ENCODE measurements around the gene PKD2L2.
"Not testable (repeated sequence)": the region's sequence is repeated elsewhere in the genome, so short reads cannot be mapped to it uniquely, and the experiment has no call there.

The PKD2L2 gene

DNA sequence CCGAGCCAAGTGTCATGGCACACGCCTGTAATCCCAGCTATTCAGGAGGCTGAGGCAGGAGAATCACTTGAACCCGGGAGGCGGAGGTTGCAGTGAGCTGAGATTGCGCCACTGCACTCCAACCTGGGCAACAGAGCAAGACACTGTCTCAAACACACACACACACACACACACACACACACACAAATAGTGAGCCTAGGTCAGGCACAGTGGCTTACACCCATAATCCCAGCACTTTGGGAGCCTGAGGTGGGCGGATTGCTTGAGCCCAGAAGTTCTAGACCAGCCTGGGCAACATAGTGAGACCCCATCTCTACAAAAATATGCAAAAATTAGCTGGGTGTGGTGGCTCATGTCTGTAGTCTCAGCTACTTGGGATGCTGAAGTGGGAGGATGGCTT lies 25.6 kb upstream of the PKD2L2 start:
- not testable (repeated sequence) for H3K4me3 ChIP-seq (ENCODE audit: low read length); H3K9ac ChIP-seq (ENCODE audit: low read depth, low read length); H3K36me3 ChIP-seq (ENCODE audit: insufficient read depth, low read depth, low read length); H3K9me3 ChIP-seq (ENCODE audit: insufficient read depth, low read depth, low read length); H3K4me1 ChIP-seq (ENCODE audit: insufficient read depth, low read length); H3K27me3 ChIP-seq (ENCODE audit: insufficient read depth, low read length); H3K27ac ChIP-seq (ENCODE audit: low read length)

DNA sequence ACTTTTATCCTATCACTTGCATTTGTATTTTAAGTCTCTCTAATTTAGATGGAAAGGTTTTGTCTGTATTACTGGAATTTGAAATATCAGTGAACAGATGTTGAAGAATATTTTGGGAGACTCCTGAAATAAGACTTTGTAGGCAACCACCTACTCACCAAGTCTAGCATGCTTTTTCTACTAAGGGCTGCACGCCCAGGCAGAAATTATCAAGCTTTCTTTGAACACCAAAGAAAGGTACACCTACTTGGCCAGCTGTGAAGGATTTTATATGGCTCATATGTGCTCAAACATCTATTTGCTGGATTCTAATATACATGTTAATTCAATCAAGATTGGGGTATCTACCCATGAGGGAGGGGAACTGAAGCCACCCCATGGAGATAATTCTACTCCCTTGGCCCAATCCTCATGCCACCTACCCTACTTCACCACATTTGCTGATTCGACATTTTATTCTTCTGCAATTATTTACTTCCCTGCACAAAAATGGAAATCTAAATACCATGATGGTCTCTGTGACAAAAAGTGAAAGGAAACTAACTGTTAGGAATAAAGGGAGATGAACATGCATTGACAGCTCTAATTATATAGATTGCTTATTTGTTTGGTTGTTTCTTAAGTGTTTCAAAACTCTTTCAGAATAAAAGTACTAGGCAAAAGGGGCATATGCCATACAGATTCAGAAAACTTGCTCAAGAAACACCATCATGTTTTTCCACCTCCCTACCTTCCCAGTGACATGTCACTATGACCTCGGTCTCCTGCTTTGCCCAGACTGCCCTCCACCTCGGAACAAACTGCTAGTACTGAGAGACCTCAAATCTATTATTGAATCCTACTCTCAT lies 22.5 kb upstream of the PKD2L2 start:
- Histone ChIP-seq H3K4me1 (ENCODE audit: insufficient read depth, low read length) (no peaks in the 10 kb centered on the region), H3K9me3 (ENCODE audit: insufficient read depth, low read depth, low read length) (no peaks in the 10 kb centered on the region), H3K9ac (ENCODE audit: low read depth, low read length) (no peak overlapping the region), H3K4me3 (ENCODE audit: low read length) (no peak overlapping the region), H3K27me3 (ENCODE audit: insufficient read depth, low read length) (no peaks in the 10 kb centered on the region), H3K27ac (ENCODE audit: low read length) (no peak overlapping the region), H3K36me3 (ENCODE audit: insufficient read depth, low read depth, low read length) (no peaks in the 10 kb centered on the region)

DNA sequence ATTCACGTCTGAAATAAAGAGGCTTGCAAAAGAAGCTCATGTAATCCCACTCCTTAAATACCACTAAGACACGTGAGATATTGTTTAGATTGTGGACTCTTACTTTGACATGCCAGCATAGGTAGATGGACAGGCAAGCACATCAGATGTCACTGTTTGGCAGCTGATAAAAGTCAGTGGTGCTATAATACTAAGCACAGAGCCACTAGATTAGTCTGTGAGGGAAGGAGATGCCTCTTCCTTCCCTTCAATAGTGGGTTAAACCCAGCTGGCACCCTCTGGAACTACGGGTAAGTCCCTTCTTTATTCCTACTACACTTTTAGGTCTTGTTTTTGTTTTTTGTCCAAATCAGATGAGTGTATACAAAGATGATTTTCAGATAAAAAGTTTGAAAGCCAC lies 21.6 kb upstream of the PKD2L2 start, which contains the start of gene MYOT:
MYOT (plus strand) TSS at position 197 of the 400 bp plus-strand sequence. CDS start 2,792 bp downstream, outside the sequence.
- no peak within 1 kb of the TSS for H3K9ac ChIP-seq (ENCODE audit: low read depth, low read length)
- H3K4me1 ChIP-seq (ENCODE audit: insufficient read depth, low read length): no peaks in the 10 kb centered on the region
- H3K36me3 ChIP-seq (ENCODE audit: insufficient read depth, low read depth, low read length): no peaks in the 10 kb centered on the region
- no peak within 1 kb of the TSS for H3K27ac ChIP-seq (ENCODE audit: low read length)
- no peak within 1 kb of the TSS for H3K4me3 ChIP-seq (ENCODE audit: low read length)
- no peaks in the 10 kb centered on the region for H3K9me3 ChIP-seq (ENCODE audit: insufficient read depth, low read depth, low read length)
- no peaks in the 10 kb centered on the region for H3K27me3 ChIP-seq (ENCODE audit: insufficient read depth, low read length)

DNA sequence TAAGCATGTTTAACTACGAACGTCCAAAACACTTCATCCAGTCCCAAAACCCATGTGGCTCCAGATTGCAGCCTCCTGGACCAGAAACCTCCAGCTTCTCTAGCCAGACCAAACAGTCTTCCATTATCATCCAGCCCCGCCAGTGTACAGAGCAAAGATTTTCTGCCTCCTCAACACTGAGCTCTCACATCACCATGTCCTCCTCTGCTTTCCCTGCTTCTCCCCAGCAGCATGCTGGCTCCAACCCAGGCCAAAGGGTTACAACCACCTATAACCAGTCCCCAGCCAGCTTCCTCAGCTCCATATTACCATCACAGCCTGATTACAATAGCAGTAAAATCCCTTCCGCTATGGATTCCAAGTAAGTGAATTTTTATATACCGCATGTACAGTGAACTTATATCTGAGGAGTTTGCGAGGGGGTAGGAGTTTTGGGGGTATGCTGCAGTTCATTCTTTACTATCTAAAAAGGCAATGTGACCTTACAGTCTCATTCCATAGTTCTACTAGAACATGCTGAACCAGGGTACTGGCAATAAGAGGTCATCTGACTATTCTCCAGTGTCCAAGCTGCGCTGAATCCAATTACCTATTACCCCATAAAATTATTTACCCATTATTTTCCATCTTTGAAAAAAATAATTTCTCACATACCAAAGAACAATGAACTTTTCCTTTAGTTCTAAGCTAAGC lies 18.5 kb upstream of the PKD2L2 start:
- H3K4me1 ChIP-seq (ENCODE audit: insufficient read depth, low read length): no peaks in the 10 kb centered on the region
- no peak overlapping the region for H3K27ac ChIP-seq (ENCODE audit: low read length)
- no peaks in the 10 kb centered on the region for H3K36me3 ChIP-seq (ENCODE audit: insufficient read depth, low read depth, low read length)
- H3K27me3 ChIP-seq (ENCODE audit: insufficient read depth, low read length): no peaks in the 10 kb centered on the region
- H3K9me3 ChIP-seq (ENCODE audit: insufficient read depth, low read depth, low read length): no peaks in the 10 kb centered on the region
- H3K9ac ChIP-seq (ENCODE audit: low read depth, low read length): no peak overlapping the region
- H3K4me3 ChIP-seq (ENCODE audit: low read length): no peak overlapping the region

DNA sequence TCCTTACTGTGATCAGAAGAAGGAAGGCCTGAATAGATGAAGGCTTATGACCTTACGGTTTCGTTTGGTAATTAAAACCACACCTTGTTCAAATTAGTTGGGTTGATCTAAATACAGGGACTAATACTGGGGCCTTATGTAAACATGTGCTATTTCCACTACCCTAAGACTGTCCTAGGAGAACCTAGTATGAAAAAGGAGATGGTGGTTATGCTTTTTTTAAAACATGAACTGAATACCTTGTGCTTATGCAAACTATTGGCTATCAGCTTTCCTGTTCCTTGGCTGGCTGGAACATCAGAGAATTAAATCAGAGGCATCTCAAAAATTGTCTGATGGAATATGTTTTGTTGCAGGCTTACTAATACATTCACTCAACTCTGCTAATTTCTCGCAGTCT lies 17.7 kb upstream of the PKD2L2 start:
- Histone ChIP-seq H3K4me1 (ENCODE audit: insufficient read depth, low read length) (no peaks in the 10 kb centered on the region), H3K4me3 (ENCODE audit: low read length) (no peak overlapping the region), H3K27ac (ENCODE audit: low read length) (no peak overlapping the region), H3K9ac (ENCODE audit: low read depth, low read length) (no peak overlapping the region), H3K36me3 (ENCODE audit: insufficient read depth, low read depth, low read length) (no peaks in the 10 kb centered on the region), H3K27me3 (ENCODE audit: insufficient read depth, low read length) (no peaks in the 10 kb centered on the region), H3K9me3 (ENCODE audit: insufficient read depth, low read depth, low read length) (no peaks in the 10 kb centered on the region)

DNA sequence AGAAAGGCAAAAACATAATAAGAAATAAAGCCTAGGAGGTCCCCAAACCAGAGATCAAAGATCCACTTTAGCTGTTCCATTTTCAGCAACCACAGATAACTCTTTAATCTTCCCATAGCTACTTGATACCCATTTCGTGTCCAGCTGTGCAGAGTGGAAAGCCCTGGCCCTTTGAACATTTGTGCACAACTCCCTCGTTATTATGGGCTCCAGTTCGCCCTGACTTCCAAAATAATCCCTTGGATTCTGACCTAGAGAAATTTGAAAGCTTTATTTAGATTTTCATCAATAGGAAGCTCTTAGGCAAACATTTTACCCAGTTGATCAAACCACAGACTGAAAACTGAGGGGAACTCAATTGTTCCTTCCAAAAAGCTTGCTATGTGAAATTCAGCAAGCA lies 16.8 kb upstream of the PKD2L2 start:
- Histone ChIP-seq H3K36me3 (ENCODE audit: insufficient read depth, low read depth, low read length) (no peaks in the 10 kb centered on the region), H3K4me1 (ENCODE audit: insufficient read depth, low read length) (no peaks in the 10 kb centered on the region), H3K4me3 (ENCODE audit: low read length) (no peak overlapping the region), H3K27ac (ENCODE audit: low read length) (no peak overlapping the region), H3K9me3 (ENCODE audit: insufficient read depth, low read depth, low read length) (no peaks in the 10 kb centered on the region), H3K27me3 (ENCODE audit: insufficient read depth, low read length) (no peaks in the 10 kb centered on the region), H3K9ac (ENCODE audit: low read depth, low read length) (no peak overlapping the region)

DNA sequence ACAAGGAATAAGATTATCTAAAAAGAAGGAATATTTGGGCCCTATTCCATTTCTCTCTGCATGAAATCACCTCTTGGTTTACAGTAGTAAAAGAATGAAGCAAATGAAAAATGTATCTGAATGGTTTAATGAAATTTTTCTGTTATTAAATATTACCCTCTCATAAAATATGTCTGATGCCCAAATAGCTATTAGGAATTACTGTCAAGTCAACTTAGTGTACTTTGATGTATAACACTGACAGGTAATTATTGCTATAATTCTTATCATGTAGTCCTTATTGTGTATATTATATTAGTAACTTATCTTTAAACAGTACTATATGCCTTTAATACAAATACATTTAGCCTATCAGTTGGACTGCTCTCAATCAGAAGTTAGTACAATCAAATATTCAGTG lies 13.2 kb upstream of the PKD2L2 start:
- Histone ChIP-seq H3K4me1 (ENCODE audit: insufficient read depth, low read length) (no peaks in the 10 kb centered on the region), H3K36me3 (ENCODE audit: insufficient read depth, low read depth, low read length) (no peaks in the 10 kb centered on the region), H3K4me3 (ENCODE audit: low read length) (no peak overlapping the region), H3K27me3 (ENCODE audit: insufficient read depth, low read length) (no peaks in the 10 kb centered on the region), H3K9ac (ENCODE audit: low read depth, low read length) (no peak overlapping the region), H3K9me3 (ENCODE audit: insufficient read depth, low read depth, low read length) (no peaks in the 10 kb centered on the region), H3K27ac (ENCODE audit: low read length) (no peak overlapping the region)

DNA sequence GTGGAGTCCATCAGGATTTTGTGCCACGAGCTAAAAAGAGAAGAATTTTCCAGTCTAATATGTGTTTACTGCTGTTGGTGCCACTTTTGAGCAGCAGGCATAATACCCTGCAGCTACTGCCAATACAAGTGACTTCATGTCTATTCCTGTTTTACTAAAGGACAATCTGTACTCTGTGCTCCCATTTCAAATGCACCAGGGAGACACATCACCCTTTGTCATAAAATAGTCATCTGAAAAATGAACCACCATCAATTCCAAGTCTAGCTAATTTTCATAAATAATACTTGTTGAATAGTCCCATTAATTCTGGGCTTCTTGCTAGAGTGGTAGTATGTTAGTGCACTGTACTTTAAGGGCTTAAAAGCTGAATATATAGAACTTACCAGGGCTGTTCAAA lies 8.9 kb upstream of the PKD2L2 start:
- Histone ChIP-seq H3K9ac (ENCODE audit: low read depth, low read length) (no peak overlapping the region), H3K27me3 (ENCODE audit: insufficient read depth, low read length) (no peaks in the 10 kb centered on the region), H3K36me3 (ENCODE audit: insufficient read depth, low read depth, low read length) (no peaks in the 10 kb centered on the region), H3K27ac (ENCODE audit: low read length) (no peak overlapping the region), H3K9me3 (ENCODE audit: insufficient read depth, low read depth, low read length) (no peaks in the 10 kb centered on the region), H3K4me3 (ENCODE audit: low read length) (no peak overlapping the region), H3K4me1 (ENCODE audit: insufficient read depth, low read length) (no peaks in the 10 kb centered on the region)

DNA sequence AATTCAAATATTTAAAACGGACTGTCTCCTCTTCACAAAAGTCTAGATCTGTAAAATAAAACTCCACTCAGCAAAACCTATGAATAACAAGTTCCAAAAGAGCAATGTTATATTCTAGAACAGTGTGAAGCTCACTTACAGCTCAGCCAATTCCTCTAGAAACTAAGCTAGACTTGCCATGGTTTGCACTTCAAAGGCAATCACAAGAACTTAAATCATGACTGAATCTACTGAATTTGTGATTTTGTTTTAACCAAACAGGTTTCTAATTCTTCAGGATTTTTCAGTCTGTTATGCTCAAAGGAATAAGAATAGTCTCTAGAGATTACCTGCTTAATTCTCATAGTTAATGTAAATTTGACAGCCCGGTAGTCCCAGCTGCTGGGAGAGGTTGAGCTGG lies 1.4 kb upstream of the PKD2L2 start:
- Histone ChIP-seq H3K9ac (ENCODE audit: low read depth, low read length) (no peak overlapping the region), H3K27me3 (ENCODE audit: insufficient read depth, low read length) (no peaks in the 10 kb centered on the region), H3K27ac (ENCODE audit: low read length) (no peak overlapping the region), H3K9me3 (ENCODE audit: insufficient read depth, low read depth, low read length) (no peaks in the 10 kb centered on the region), H3K36me3 (ENCODE audit: insufficient read depth, low read depth, low read length) (no peaks in the 10 kb centered on the region), H3K4me1 (ENCODE audit: insufficient read depth, low read length) (peaks cover 10% of the 10 kb centered on the region; the same call in 1 of the 2 replicates), H3K4me3 (ENCODE audit: low read length) (no peak overlapping the region)

DNA sequence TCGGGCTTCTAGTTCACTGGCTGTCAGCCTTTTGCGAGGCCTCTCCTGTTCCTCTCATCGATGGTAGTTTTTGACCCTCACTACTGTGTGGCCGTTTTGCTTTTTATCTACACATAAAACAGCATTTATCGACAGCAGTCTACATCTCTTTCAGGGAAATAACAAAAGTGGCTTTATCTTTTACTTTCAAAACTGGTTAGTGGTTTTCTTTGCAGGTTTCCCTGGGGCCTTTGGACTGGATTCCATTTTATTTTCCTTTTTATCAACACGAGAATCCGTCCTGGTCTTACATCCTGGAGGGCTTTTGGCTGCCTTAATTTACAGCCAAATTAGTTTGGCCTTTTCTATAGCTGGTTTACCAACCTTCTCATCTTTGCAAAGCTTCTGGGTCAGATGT lies 793 bp upstream of the PKD2L2 start:
- Histone ChIP-seq H3K27me3 (ENCODE audit: insufficient read depth, low read length) (no peaks in the 10 kb centered on the region), H3K9ac (ENCODE audit: low read depth, low read length) (peak overlapping the region; percentile 51; the same call in 1 of the 2 replicates), H3K27ac (ENCODE audit: low read length) (no peak overlapping the region)

DNA sequence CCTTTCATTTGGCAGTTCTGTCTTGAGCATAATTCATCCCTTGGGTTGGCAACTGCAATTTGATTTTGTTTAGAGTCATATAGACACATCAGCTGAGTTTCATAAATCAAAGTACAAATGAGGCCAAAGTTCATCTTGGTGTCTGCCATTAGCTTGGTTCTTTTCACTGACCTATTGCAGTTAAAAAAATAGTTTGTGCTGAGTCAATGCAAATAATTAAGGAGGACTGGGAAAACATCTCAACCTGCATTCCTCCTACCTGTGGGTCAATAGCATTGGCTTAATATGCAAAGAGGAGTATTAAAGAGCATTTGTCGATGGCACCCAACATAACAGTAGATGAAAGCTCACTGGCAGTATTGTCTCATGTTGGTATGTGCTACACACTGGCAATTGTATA lies 1.6 kb downstream of the PKD2L2 start:
- no peaks in the 10 kb centered on the region for H3K36me3 ChIP-seq (ENCODE audit: insufficient read depth, low read depth, low read length)
- no peak overlapping the region for H3K4me3 ChIP-seq (ENCODE audit: low read length)
- H3K27ac ChIP-seq (ENCODE audit: low read length): no peak overlapping the region
- no peaks in the 10 kb centered on the region for H3K27me3 ChIP-seq (ENCODE audit: insufficient read depth, low read length)
- H3K9me3 ChIP-seq (ENCODE audit: insufficient read depth, low read depth, low read length): no peaks in the 10 kb centered on the region
- H3K4me1 ChIP-seq (ENCODE audit: insufficient read depth, low read length): peaks cover 10% of the 10 kb centered on the region; the same call in 1 of the 2 replicates
- H3K9ac ChIP-seq (ENCODE audit: low read depth, low read length): no peak overlapping the region

More for the DNA sequence above, 793 bp upstream of the PKD2L2 start:
- no peaks in the 10 kb centered on the region for H3K9me3 ChIP-seq (ENCODE audit: insufficient read depth, low read depth, low read length)
- peak overlapping the region; percentile 51; the same call in 1 of the 2 replicates for H3K4me3 ChIP-seq (ENCODE audit: low read length)
- peaks cover 10% of the 10 kb centered on the region; the same call in 1 of the 2 replicates for H3K4me1 ChIP-seq (ENCODE audit: insufficient read depth, low read length)
- no peaks in the 10 kb centered on the region for H3K36me3 ChIP-seq (ENCODE audit: insufficient read depth, low read depth, low read length)

DNA sequence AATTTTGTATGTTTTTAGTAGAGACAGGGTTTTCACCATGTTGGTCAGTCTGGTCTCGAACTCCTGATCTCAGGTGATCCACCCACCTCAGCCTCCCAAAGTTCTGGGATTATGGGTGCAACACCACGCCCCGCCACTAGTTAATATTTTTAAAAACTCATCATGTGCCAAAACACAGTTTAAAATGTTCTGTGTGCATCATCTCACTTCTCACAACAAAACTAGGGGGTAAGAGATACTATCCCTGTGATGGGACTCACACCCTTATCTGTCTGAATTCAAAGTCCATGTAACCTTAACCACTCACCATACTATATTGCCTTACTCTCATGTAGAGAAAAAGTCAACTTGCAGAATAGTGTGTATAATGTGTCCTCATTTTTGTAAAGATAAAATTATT lies 2.6 kb downstream of the PKD2L2 start:
- no peaks in the 10 kb centered on the region for H3K27me3 ChIP-seq (ENCODE audit: insufficient read depth, low read length)
- peaks cover 10% of the 10 kb centered on the region; the same call in 1 of the 2 replicates for H3K4me1 ChIP-seq (ENCODE audit: insufficient read depth, low read length)
- H3K36me3 ChIP-seq (ENCODE audit: insufficient read depth, low read depth, low read length): no peaks in the 10 kb centered on the region
- H3K4me3 ChIP-seq (ENCODE audit: low read length): no peak overlapping the region
- H3K27ac ChIP-seq (ENCODE audit: low read length): no peak overlapping the region
- no peaks in the 10 kb centered on the region for H3K9me3 ChIP-seq (ENCODE audit: insufficient read depth, low read depth, low read length)
- H3K9ac ChIP-seq (ENCODE audit: low read depth, low read length): no peak overlapping the region
